B cell (primary cell): ENCODE results near the gene HOMER3. TPM values are rescaled to one million over a fixed set of nuclear protein-coding genes. Genes with fewer than 3 reads are reported as not detected.

Experiments
- ATAC-seq: fragments of 200-7000 bp; cut with Tn5 transposase; one replicate; pipeline ENCODE4 v1.10.0; 2021; ENCODE audit warnings: low read depth, mild to moderate bottlenecking, moderate number of reproducible peaks, moderate library complexity
- CTCF ChIA-PET: fragments of 350-600 bp; sonication (Branson Sonifier 250); formaldehyde crosslinking; loops from one replicate; lab custom pipeline; 2021; ENCODE audit warnings: antibody characterized with exemption, inconsistent platforms; lab: Charles Lee
- POLR2A ChIA-PET: fragments of 350-600 bp; sonication (Branson Sonifier 250); formaldehyde crosslinking; loops from one replicate; lab custom pipeline; 2021; ENCODE audit warnings: antibody characterized with exemption; lab: Charles Lee
- DNase-seq: peaks from one replicate; pipeline ENCODE4 v3.0.0; 2013
- H2AFZ ChIP-seq: 2 replicates; pipeline ENCODE4 v1.6.1; 2012; ENCODE audit warnings: mild to moderate bottlenecking, low read depth, low read length; ENCODE audit not compliant: insufficient read depth, poor library complexity, severe bottlenecking
- H3K27ac ChIP-seq, 2 donors: 1 replicate in 1 of 2; 2 replicates in 1 of 2; pipeline ENCODE4 v1.5.1; 2012 to 2013; ENCODE audit warnings: low read length in 2 of 2, mild to moderate bottlenecking in 2 of 2, moderate library complexity in 1 of 2
- H3K27me3 ChIP-seq, 4 experiments: fragments of 200-600 bp in 1 of 4; sonication (generic) in 1 of 4; replicated peaks in 1 of 4; 1 replicate in 2 of 4; 2 replicates in 2 of 4; pipeline versions ENCODE4 v1.6.1 to v1.7.0; 2013 to 2016; ENCODE audit warnings: low read length in 3 of 4, mild to moderate bottlenecking in 2 of 4, mixed read lengths in 1 of 4, moderate library complexity in 1 of 4; ENCODE audit not compliant: insufficient read depth in 4 of 4, control insufficient read depth in 3 of 4; ENCODE audit errors: control extremely low read depth in 1 of 4
- H3K36me3 ChIP-seq, 2 experiments: replicated peaks in 1 of 2; 1 replicate in 1 of 2; 2 replicates in 1 of 2; pipeline versions ENCODE4 v1.6.1 to v1.7.1; 2013; ENCODE audit warnings: low read length in 1 of 2; ENCODE audit not compliant: insufficient read depth in 2 of 2, control insufficient read depth in 1 of 2; ENCODE audit errors: control extremely low read depth in 1 of 2, extremely low read depth in 1 of 2
- H3K4me1 ChIP-seq, 2 donors: fragments of 200-600 bp in 1 of 2; sonication (generic) in 1 of 2; 1 replicate in 1 of 2; 2 replicates in 1 of 2; pipeline versions ENCODE4 v1.5.1 to v1.6.1; 2013 to 2017; ENCODE audit warnings: low read length in 2 of 2; ENCODE audit not compliant: control insufficient read depth in 2 of 2, insufficient read depth in 2 of 2
- H3K4me2 ChIP-seq: replicated peaks from 2 replicates; pipeline ENCODE3; 2012; ENCODE audit warnings: mild to moderate bottlenecking, low read depth, low read length; ENCODE audit not compliant: poor library complexity, severe bottlenecking
- H3K4me3 ChIP-seq, 5 experiments: fragments of 200-600 bp in 1 of 5; sonication (generic) in 1 of 5; 1 replicate in 3 of 5; 2 replicates in 2 of 5; pipeline versions ENCODE4 v1.5.1 to v1.7.0; 2011 to 2016; ENCODE audit warnings: low read length in 4 of 5, mild to moderate bottlenecking in 4 of 5, low read depth in 2 of 5, control low read depth in 1 of 5, moderate library complexity in 1 of 5; ENCODE audit not compliant: insufficient read depth in 1 of 5; ENCODE audit errors: control extremely low read depth in 1 of 5, extremely low read depth in 1 of 5
- H3K79me2 ChIP-seq: fragments of 200-600 bp; sonication (generic); one replicate; pipeline ENCODE4 v1.6.0; 2016; ENCODE audit warnings: low read length; ENCODE audit not compliant: control insufficient read depth, insufficient read depth
- H3K9ac ChIP-seq: fragments of 200-600 bp; sonication (generic); 2 replicates; pipeline ENCODE4 v1.6.1; 2017; ENCODE audit warnings: mild to moderate bottlenecking, low read length, moderate library complexity
- H3K9me3 ChIP-seq, 3 donors: one replicate each; pipeline versions ENCODE4 v1.6.1 to v1.7.1; 2013; ENCODE audit warnings: low read length in 2 of 3; ENCODE audit not compliant: control insufficient read depth in 2 of 3, insufficient read depth in 1 of 3; ENCODE audit errors: control extremely low read depth in 1 of 3
- H4K20me1 ChIP-seq: 2 replicates; pipeline ENCODE4 v1.6.0; 2012; ENCODE audit warnings: mild to moderate bottlenecking, low read length; ENCODE audit not compliant: insufficient read depth, control insufficient read depth, poor library complexity, severe bottlenecking
- H3K27ac Mint-ChIP-seq: one replicate; pipeline ENCODE4 v1.8.0; 2021; ENCODE audit warnings: mixed read lengths
- H3K27me3 Mint-ChIP-seq: one replicate; pipeline ENCODE4 v1.8.0; 2021; ENCODE audit warnings: mixed read lengths
- H3K4me1 Mint-ChIP-seq: one replicate; pipeline ENCODE4 v1.8.0; 2021; ENCODE audit warnings: mixed read lengths
- H3K4me3 Mint-ChIP-seq: one replicate; pipeline ENCODE4 v1.8.0; 2021; ENCODE audit warnings: mixed read lengths
- H3K9me3 Mint-ChIP-seq: one replicate; pipeline ENCODE4 v1.8.0; 2022; ENCODE audit warnings: mixed read lengths; ENCODE audit not compliant: insufficient read depth
- EZH2 ChIP-seq: IDR thresholded peaks from 2 replicates; pipeline ENCODE4 v1.6.1; 2012; ENCODE audit warnings: borderline replicate concordance, low read depth, mild to moderate bottlenecking, moderate library complexity, low read length; ENCODE audit not compliant: insufficient read depth, poor library complexity, severe bottlenecking
- WGBS: methylation state at CpG from one replicate; pipeline ENCODE4 v1.1.5; 2013; ENCODE audit warnings: missing lambda C conversion rate; ENCODE audit not compliant: insufficient coverage; 5-methylcytosine and 5-hydroxymethylcytosine counted together
- intact Hi-C: fragments of 100-400 bp; cut with micrococcal nuclease; formaldehyde crosslinking; loops from one replicate; pipeline ENCODE4 v1.10.0; 2022
- polyA plus RNA-seq: library from polyadenylated mRNA; depleted of rRNA; stranded (reverse); fragments of >200 nt; gene quantifications from 2 replicates; pipeline ENCODE4 v1.2.3, GENCODE V29; 2012
- total RNA-seq, 2 donors: library from RNA; stranded (reverse); fragments of 120-200 nt in 1 of 2; gene quantifications; 1 replicate in 1 of 2; 2 replicates in 1 of 2; pipeline versions ENCODE4 v1.2.3 to v1.2.4, GENCODE V29; 2013 to 2022
- TF ChIP-seq, protein P1 (sequence below): fragments of 200-600 bp; IDR thresholded peaks from one replicate; pipeline ENCODE4 v1.8.0; 2022; ENCODE audit warnings: antibody characterized with exemption, mild to moderate bottlenecking

HOMER3 gene
- total and polyA plus RNA-seq, 2 donors (not counting 1 experiment from before 2014, with no cell fraction given) = 5.9 to 26.4 TPM

DNA sequence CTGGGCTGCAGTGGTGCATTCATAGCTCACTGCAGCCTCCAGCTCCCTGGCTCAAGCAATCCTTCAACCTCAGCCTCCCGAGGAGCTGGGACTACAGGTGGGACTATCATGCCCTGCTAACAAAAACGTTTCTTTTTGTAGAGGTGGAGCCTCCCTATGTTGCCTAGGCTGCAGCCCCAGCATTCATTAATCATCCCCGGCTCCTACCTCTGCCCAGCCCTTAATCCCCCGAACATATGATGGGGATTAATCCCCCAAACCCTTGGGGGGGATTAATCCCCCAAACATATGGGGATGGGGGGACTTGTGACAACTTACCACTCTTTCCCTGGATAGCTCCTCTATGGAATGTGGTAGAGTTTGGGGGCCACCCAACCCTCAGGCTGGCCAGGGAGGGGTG is 46.4 kb upstream of the HOMER3 start:
- H3K4me1 Mint-ChIP-seq = peaks cover 4% of the 10 kb centered on the region
- Histone ChIP-seq H3K27ac (no peak overlapping the region), H3K27me3 (peaks cover 0 to 11% (median 3%) of the 10 kb centered on the region in 4 experiments), H3K79me2 (no peaks in the 10 kb centered on the region), H3K4me1 (peaks cover 0 to 3% of the 10 kb centered on the region in 2 donors), H3K9ac (no peak overlapping the region), H3K9me3 (no peaks in the 10 kb centered on the region), H4K20me1 (no peaks in the 10 kb centered on the region), H2AFZ (no peak overlapping the region), H3K4me2 (no peak overlapping the region), H3K4me3 (no peak overlapping the region), H3K36me3 (peaks cover 0 to 6% of the 10 kb centered on the region in 2 experiments)
- ChIA-PET CTCF (no interaction called here), POLR2A (no interaction called here)
- ATAC-seq = no peak
- WGBS = no CpG with 5 or more reads among the region's 4 CpGs
- intact Hi-C loops = no loop called here
- no peak for DNase-seq
- TF ChIP-seq, protein P1, sequence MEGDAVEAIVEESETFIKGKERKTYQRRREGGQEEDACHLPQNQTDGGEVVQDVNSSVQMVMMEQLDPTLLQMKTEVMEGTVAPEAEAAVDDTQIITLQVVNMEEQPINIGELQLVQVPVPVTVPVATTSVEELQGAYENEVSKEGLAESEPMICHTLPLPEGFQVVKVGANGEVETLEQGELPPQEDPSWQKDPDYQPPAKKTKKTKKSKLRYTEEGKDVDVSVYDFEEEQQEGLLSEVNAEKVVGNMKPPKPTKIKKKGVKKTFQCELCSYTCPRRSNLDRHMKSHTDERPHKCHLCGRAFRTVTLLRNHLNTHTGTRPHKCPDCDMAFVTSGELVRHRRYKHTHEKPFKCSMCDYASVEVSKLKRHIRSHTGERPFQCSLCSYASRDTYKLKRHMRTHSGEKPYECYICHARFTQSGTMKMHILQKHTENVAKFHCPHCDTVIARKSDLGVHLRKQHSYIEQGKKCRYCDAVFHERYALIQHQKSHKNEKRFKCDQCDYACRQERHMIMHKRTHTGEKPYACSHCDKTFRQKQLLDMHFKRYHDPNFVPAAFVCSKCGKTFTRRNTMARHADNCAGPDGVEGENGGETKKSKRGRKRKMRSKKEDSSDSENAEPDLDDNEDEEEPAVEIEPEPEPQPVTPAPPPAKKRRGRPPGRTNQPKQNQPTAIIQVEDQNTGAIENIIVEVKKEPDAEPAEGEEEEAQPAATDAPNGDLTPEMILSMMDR = no peak
- no peak for TF ChIP-seq EZH2
- H3K4me3 Mint-ChIP-seq = no peak overlapping the region
- H3K9me3 Mint-ChIP-seq = no peaks in the 10 kb centered on the region
- peaks cover 9% of the 10 kb centered on the region for H3K27me3 Mint-ChIP-seq
- H3K27ac Mint-ChIP-seq = no peak overlapping the region

DNA sequence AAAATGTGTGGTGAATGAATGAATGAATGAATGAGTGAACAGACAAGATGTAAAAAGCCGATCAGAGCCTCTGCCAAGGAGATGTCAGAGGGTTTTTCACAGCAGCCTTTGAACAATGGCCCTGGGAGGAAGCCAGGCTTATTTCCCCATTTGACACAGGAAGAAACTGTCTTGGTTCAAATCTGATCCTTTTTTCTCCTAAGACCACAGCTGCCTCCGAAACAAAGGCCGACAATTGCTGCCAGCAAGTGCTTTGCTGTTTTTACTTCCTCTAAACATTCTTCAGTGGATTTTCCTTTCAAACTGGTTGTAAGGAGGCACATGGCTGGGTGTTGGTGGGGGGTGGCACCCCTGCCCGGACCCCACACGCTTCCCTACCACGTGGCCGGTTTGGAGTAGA is 44.2 kb upstream of the HOMER3 start:
- 20% methylated on average over 1 of the region's 7 CpGs for WGBS
- Histone ChIP-seq H3K4me3 (no peak overlapping the region), H3K4me2 (no peak overlapping the region), H3K4me1 (peaks cover 0 to 3% of the 10 kb centered on the region in 2 donors), H3K79me2 (no peaks in the 10 kb centered on the region), H3K36me3 (no peaks in the 10 kb centered on the region), H2AFZ (no peak overlapping the region), H3K9me3 (no peaks in the 10 kb centered on the region), H4K20me1 (no peaks in the 10 kb centered on the region), H3K27me3 (peaks cover 0 to 11% (median 3%) of the 10 kb centered on the region in 4 experiments), H3K27ac (no peak overlapping the region), H3K9ac (no peak overlapping the region)
- intact Hi-C loops = no loop called here
- TF ChIP-seq, protein P1 = no peak
- ATAC-seq = no peak
- ChIA-PET POLR2A (no interaction called here), CTCF (no interaction called here)
- H3K4me3 Mint-ChIP-seq = no peak overlapping the region
- peaks cover 4% of the 10 kb centered on the region for H3K4me1 Mint-ChIP-seq
- H3K27ac Mint-ChIP-seq = no peak overlapping the region
- H3K27me3 Mint-ChIP-seq = peaks cover 17% of the 10 kb centered on the region
- H3K9me3 Mint-ChIP-seq = no peaks in the 10 kb centered on the region
- DNase-seq = no peak
